NB4 (cell line): ENCODE data around the gene KRT27.
"Not testable (repeated sequence)": the region's sequence is repeated elsewhere in the genome, so short reads cannot be mapped to it uniquely, and the experiment has no call there.

Experiments
- DNase-seq: peaks from one replicate; pipeline ENCODE4 v3.0.0; 2010; ENCODE audit warnings: low read depth
- H3K4me3 ChIP-seq: one replicate; pipeline ENCODE4 v1.5.1; 2011; ENCODE audit warnings: mild to moderate bottlenecking, low read depth, low read length, moderate library complexity
- MYC ChIP-seq: IDR thresholded peaks from 2 replicates; pipeline ENCODE4 v1.6.1; 2011; ENCODE audit warnings: low read depth, low read length
- POLR2A ChIP-seq: IDR thresholded peaks from 2 replicates; pipeline ENCODE4 v1.6.1; 2011; ENCODE audit warnings: mild to moderate bottlenecking; ENCODE audit not compliant: insufficient read length; ENCODE audit errors: extremely low read depth
- TF ChIP-seq, protein P1 (sequence below): IDR thresholded peaks from 2 replicates; pipeline ENCODE4 v1.6.1; 2011; ENCODE audit warnings: low read depth, low read length
- TF ChIP-seq, protein P2 (sequence below): IDR thresholded peaks from one replicate; pipeline ENCODE4 v1.5.1; 2012; ENCODE audit warnings: low read depth, low read length

KRT27 gene

DNA sequence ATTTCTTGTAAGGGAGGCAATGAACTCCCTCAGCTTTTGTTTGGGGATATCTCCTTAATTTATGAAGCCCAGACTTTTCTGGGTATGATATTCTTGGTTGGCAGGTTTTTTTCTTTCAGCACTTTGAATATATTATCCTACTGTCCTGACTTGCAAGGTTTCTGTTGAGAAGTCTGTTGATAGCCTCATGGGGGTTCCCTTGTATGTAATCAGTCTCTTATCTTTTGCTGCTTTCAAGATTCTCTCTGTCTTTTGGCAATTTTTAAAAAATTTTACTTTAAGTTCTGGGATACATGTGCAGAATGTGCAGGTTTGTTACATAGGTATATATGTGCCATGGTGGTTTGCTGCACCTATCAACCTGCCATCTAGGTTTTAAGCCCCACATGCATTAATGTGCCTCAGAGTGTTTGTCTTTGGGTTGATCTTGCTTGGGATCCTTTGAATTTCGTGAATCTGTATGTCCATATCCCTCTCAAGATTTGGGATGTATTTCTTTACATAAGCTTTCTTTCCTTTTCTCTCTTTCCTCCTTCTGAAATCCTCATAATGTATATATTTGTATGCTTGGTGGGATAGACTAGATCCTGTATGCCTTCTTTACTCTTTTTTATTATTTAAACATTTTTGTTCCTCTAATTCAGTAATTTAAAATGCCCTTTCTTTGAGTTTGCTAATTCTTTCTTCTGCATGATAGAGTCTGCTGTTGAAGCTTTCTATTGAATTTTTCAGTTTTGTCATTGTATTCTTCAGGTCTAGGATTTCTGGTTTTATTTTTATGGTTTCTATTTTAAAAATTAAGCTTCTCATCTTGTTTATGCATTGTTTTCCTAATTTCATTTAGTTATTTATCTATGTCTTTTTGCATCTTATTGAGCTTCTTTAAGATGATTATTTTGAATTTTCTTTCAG is 22.0 kb downstream of the KRT27 start:
- no peak for TF ChIP-seq MYC
- TF ChIP-seq, protein P1, sequence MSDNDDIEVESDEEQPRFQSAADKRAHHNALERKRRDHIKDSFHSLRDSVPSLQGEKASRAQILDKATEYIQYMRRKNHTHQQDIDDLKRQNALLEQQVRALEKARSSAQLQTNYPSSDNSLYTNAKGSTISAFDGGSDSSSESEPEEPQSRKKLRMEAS: no peak
- TF ChIP-seq, protein P2, sequence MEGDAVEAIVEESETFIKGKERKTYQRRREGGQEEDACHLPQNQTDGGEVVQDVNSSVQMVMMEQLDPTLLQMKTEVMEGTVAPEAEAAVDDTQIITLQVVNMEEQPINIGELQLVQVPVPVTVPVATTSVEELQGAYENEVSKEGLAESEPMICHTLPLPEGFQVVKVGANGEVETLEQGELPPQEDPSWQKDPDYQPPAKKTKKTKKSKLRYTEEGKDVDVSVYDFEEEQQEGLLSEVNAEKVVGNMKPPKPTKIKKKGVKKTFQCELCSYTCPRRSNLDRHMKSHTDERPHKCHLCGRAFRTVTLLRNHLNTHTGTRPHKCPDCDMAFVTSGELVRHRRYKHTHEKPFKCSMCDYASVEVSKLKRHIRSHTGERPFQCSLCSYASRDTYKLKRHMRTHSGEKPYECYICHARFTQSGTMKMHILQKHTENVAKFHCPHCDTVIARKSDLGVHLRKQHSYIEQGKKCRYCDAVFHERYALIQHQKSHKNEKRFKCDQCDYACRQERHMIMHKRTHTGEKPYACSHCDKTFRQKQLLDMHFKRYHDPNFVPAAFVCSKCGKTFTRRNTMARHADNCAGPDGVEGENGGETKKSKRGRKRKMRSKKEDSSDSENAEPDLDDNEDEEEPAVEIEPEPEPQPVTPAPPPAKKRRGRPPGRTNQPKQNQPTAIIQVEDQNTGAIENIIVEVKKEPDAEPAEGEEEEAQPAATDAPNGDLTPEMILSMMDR: no peak
- TF ChIP-seq POLR2A: no peak
- DNase-seq: no peak
- H3K4me3 ChIP-seq: no peak overlapping the region

DNA sequence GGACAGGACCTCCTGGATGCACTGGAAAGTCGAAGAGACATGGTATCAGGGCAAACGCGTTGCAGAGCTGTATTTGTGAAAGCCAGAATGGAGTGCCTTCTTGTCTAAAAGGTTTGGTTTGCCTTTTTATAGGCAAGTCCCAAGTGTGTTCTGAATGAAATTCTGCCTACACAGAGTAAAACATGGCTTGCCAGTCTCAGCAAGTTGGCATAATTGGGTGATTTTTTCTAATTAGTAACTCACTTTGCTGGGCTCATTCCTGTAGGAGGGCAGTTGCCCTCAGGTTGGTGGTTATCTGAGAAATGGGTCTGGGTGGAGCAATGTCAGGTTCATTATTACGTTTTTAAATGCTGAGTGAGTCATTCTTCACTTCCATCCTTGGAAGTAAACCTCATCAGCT is 27.1 kb downstream of the KRT27 start, which contains the start of gene KRT25:
Gene KRT25 (minus strand): TSS at position 101 of the 400 bp plus-strand sequence. CDS start 60 bp downstream, at position 41.
- TF ChIP-seq, protein P2: no peak
- TF ChIP-seq, protein P1: no peak
- no peak for TF ChIP-seq MYC
- TF ChIP-seq POLR2A: no peak
- no peak for DNase-seq
- no peak within 1 kb of the TSS for H3K4me3 ChIP-seq

DNA sequence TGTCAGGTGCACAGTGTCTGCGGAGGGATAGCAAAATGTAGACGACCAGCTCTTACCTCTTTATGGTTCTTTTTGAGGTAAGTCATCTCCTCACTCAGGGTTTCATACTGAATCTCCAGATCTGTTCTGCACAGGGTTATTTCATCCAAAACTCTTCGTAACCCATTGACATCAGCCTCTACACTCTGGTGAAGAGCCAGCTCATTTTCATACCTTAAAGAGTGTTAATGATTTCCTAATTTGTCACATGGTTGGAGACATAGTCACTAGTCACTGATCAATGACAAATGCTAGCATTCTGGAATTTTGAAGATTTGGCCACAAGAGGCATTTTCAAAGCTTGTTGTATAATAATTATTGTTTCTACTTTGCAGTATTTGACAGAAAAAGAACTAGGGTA is 28.5 kb downstream of the KRT27 start:
- DNase-seq: no peak
- H3K4me3 ChIP-seq: no peak overlapping the region
- TF ChIP-seq POLR2A: no peak

DNA sequence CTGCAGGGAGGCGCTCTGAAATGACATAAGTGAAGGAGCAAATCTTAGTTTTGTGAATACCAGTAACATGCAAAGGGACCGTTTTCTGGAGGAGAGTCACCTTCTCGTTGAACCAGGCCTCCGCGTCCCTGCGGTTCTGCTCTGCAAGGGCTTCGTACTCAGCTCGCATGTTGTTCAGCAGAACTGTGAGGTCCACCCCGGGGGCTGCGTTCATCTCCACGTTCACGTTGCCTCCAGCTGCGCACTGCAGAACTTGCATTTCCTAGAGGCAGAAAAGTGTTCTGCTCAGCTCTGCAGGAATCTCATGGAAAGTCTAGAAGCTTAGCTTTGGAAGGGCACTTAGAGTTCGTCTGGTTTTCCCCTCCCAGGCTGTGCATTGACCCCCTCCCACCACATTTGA is 31.3 kb downstream of the KRT27 start:
- TF ChIP-seq, protein P1: no peak
- TF ChIP-seq, protein P2: no peak
- no peak for TF ChIP-seq POLR2A
- no peak for TF ChIP-seq MYC
- no peak overlapping the region for H3K4me3 ChIP-seq
- no peak for DNase-seq

DNA sequence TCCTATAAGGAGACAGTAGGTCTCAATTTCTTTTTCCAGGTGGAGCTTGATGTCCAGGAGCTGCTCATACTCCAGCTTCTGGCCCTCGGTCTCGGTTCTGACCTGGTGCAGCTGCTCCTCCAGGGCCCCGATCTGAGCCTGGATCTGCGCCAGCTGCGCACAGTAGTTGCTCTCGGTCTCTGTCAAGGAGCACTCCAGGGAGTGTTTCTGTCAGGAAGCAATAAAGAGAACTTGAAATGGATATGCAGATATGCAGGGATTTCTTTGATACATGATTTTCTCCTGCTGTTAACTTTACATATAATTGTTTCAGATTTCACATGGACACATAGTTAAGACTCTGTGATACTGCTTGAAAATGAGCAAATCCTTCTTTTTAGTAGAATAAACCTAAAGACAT is 32.0 kb downstream of the KRT27 start:
- H3K4me3 ChIP-seq: no peak overlapping the region
- no peak for DNase-seq
- TF ChIP-seq, protein P1: no peak
- TF ChIP-seq MYC (no peak), POLR2A (no peak)
- TF ChIP-seq, protein P2: no peak

DNA sequence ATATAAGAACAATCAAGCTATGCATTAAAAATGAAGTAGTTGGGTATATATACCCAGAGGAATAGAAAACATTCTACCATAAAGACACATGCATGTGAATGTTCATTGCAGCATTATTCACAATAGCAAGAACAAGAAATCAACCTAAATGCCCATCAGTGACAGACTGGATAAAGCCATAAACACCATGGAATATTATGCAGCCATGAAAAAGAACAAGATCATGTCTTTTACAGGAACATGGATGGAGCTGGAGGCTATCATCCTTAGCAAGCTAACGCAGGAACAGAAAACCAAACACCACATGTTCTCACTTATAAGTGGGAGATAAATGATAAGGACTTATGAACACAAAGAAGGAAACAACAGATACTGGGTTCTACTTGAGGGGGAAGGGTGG is 33.7 kb downstream of the KRT27 start:
- H3K4me3 ChIP-seq, DNase-seq: not testable (repeated sequence)

DNA sequence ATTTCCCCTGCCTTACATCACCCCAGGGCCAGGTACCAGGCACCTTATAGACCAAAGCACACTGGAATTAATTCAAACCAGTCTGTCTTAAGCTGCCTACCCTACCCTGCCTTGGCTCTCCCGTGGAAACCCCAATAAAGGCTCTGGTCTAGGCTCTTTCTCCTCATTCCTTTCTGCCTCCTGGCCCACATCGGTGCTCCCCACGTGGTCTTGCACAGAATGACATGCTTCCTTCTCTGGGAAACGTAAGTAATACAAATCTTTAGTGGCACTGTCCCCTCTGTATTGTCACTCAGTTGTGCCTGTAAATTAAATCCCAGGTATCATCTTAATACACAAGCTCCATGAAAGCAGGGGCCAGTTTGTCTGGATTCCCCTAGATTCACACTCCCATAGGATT is 43.8 kb downstream of the KRT27 start:
- no peak overlapping the region for H3K4me3 ChIP-seq
- TF ChIP-seq POLR2A (no peak), MYC (no peak)
- TF ChIP-seq, protein P1: 0 out of 2 replicates have a peak, but pooled peaks have one; percentile 8
- TF ChIP-seq, protein P2: no peak
- DNase-seq: no peak
